ENCODE data around the gene DPY30.

Gene DPY30

DNA sequence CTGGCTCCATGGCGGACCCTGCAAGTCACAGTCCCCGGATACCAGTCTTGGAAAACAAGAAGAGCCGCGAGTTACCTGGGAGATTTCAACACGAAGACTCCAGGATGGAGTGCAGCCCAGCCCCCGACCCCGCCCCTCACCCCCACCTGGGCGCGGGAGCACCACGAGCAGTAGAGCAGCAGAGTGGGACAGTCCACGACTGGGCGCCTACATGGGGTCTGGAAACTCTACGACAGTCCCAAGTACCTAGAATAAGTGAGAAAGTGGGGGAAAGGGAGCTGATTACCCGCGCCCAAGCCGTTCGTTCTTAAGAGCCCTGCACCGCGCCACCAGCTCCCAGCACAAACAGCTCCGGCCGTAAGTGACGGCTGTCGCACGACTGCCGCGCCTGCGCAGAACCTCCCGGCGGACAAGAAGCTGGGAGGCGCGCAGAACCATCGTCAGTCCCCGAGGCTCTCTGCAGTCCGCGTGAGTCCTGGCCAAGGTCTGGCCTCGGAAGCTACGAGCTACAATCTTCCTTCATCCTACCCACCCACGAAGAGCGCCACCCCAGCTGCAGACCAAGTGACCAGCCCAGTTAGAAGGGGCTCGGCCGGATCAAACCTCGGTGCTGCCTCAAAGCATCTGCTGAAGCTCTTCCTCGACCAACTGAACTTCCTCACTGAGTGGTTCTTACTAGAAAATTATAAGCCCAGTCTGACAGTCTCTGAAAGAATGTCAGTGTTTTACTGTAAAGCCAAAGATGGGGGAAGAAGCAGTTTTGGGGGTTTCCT, at the start of gene DPY30:
TSS of gene DPY30 (minus strand) at position 359 of the 773 bp plus-strand sequence. CDS start at position 10, 349 bp downstream.
- Histone ChIP-seq H3K4me1 (ENCODE audit: control insufficient read depth in 5 of 5, insufficient read depth in 5 of 5, low read length in 5 of 5) (peaks cover 0 to 15% (median 12%) of the 10 kb centered on the region in 5 donors), H3K27ac (ENCODE audit: low read depth, low read length) (peak within 1 kb of the TSS; percentile 51), H3K27me3 (ENCODE audit: control insufficient read depth in 5 of 5, insufficient read depth in 4 of 5, low read length in 5 of 5) (no peaks in the 10 kb centered on the region), H3K4me3 (ENCODE audit: low read depth in 1 of 5, low read length in 5 of 5) (peak within 1 kb of the TSS; percentile 84 to 98 (median 88)), H3K36me3 (ENCODE audit: control insufficient read depth in 5 of 5, insufficient read depth in 5 of 5, low read length in 5 of 5) (peaks cover 0 to 4% (median 2%) of the 10 kb centered on the region in 5 donors), H3K9me3 (ENCODE audit: control insufficient read depth in 5 of 5, low read length in 5 of 5) (no peaks in the 10 kb centered on the region), H3K9ac (ENCODE audit: low read length in 5 of 5) (peak within 1 kb of the TSS; percentile 57 to 88 (median 72))

DNA sequence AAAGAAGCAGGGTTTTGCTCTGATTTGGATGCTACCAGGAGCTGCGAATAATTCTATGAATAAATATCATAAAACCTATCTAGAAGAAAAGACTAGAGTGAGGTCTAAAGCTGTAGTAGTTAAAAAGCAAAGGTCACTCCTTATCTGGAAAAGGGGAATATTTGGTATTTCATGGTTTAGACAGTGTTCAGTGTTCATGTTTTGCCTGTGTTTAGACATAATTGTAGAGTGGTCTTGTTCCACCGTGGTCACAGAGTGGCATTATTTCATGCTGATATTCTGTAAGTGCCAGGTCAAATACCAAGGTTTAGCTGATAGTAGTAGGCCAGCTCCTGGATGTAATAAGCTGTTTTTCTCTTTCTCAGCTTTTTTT, 34.5 kb upstream of the DPY30 start:
- H3K4me1 ChIP-seq (ENCODE audit: control insufficient read depth in 5 of 5, insufficient read depth in 5 of 5, low read length in 5 of 5) = no peaks in the 10 kb centered on the region
- H3K4me3 ChIP-seq (ENCODE audit: low read depth in 1 of 5, low read length in 5 of 5) = no peak overlapping the region
- peaks cover 0 to 2% (median 0%) of the 10 kb centered on the region in 5 donors for H3K36me3 ChIP-seq (ENCODE audit: control insufficient read depth in 5 of 5, insufficient read depth in 5 of 5, low read length in 5 of 5)
- H3K9me3 ChIP-seq (ENCODE audit: control insufficient read depth in 5 of 5, low read length in 5 of 5) = no peaks in the 10 kb centered on the region
- H3K27ac ChIP-seq (ENCODE audit: low read depth, low read length) = no peak overlapping the region
- no peaks in the 10 kb centered on the region for H3K27me3 ChIP-seq (ENCODE audit: control insufficient read depth in 5 of 5, insufficient read depth in 4 of 5, low read length in 5 of 5)
- no peak overlapping the region for H3K9ac ChIP-seq (ENCODE audit: low read length in 5 of 5)

DNA sequence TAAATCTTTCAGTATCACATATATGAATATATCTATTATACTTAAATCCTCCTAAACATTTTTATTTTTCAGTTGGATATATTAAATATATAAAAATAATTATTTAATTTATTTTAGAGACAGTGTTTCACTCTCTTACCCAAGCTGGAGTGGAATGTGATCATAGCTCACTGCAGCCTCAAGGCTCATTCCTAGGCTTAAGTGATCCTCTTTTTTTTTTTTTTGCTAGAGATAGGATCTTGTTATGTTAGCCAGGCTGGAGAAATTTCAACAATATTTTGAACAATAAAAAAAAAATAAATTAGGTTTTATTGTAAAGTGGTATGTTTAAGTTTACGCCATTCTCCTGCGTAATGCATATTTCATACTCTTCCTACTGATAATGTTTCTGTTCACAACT, 27.9 kb upstream of the DPY30 start:
- Histone ChIP-seq H3K27me3 (ENCODE audit: control insufficient read depth in 5 of 5, insufficient read depth in 4 of 5, low read length in 5 of 5) (no peaks in the 10 kb centered on the region), H3K9ac (ENCODE audit: low read length in 5 of 5) (no peak overlapping the region), H3K4me1 (ENCODE audit: control insufficient read depth in 5 of 5, insufficient read depth in 5 of 5, low read length in 5 of 5) (peaks cover 0 to 15% (median 9%) of the 10 kb centered on the region in 5 donors), H3K4me3 (ENCODE audit: low read depth in 1 of 5, low read length in 5 of 5) (no peak overlapping the region), H3K9me3 (ENCODE audit: control insufficient read depth in 5 of 5, low read length in 5 of 5) (no peaks in the 10 kb centered on the region), H3K36me3 (ENCODE audit: control insufficient read depth in 5 of 5, insufficient read depth in 5 of 5, low read length in 5 of 5) (peaks cover 0 to 2% (median 0%) of the 10 kb centered on the region in 5 donors), H3K27ac (ENCODE audit: low read depth, low read length) (no peak overlapping the region)

DNA sequence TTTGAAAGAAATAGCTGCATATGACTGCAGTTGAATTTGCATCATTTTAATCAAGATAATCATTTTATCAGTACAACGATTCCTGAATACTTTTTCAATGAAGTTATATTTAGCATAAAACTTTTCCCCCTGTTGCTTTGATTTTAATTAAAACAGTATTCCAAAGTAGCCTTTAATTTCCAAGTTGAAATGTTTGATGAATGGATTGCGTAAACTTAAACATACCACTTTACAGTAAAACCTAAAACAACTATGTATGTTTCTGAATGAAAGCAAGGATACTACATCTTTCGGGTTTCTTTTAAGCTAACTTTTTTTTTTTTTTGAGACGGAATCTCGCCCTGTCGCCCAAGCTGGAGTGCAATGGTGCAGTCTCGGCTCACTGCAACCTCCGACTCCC, 25.1 kb upstream of the DPY30 start:
- Histone ChIP-seq H3K27ac (ENCODE audit: low read depth, low read length) (peak overlapping the region; percentile 90), H3K9me3 (ENCODE audit: control insufficient read depth in 5 of 5, low read length in 5 of 5) (no peaks in the 10 kb centered on the region), H3K36me3 (ENCODE audit: control insufficient read depth in 5 of 5, insufficient read depth in 5 of 5, low read length in 5 of 5) (no peaks in the 10 kb centered on the region), H3K4me3 (ENCODE audit: low read depth in 1 of 5, low read length in 5 of 5) (peak overlapping the region; percentile 66 to 92 (median 85)), H3K9ac (ENCODE audit: low read length in 5 of 5) (peak overlapping the region; percentile 50 to 94 (median 71)), H3K4me1 (ENCODE audit: control insufficient read depth in 5 of 5, insufficient read depth in 5 of 5, low read length in 5 of 5) (peaks cover 0 to 23% (median 18%) of the 10 kb centered on the region in 5 donors), H3K27me3 (ENCODE audit: control insufficient read depth in 5 of 5, insufficient read depth in 4 of 5, low read length in 5 of 5) (no peaks in the 10 kb centered on the region)

DNA sequence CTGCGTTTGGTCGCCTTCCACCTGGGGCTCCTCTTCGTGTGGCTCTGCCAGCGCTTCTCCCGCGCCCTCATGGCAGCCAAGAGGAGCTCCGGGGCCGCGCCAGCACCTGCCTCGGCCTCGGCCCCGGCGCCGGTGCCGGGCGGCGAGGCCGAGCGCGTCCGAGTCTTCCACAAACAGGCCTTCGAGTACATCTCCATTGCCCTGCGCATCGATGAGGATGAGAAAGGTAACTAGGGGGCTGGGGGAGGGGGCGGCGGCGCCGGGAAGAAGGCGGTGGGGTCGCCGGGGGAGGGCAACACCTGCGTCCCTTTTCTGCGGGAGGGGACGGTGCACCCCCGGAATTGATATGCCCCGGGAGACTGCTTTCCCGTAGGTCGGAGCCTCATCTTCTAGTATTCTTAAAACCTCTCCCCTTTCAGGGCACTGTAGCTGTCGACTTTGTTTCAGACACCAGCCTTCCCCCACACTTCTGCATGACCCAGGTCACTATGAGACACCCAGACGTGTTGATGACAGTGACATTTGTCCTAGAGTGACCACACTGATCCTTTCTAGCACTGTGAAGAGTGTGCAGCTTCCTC, 24.5 kb upstream of the DPY30 start:
- Histone ChIP-seq H3K9me3 (ENCODE audit: control insufficient read depth in 5 of 5, low read length in 5 of 5) (no peaks in the 10 kb centered on the region), H3K27ac (ENCODE audit: low read depth, low read length) (peak overlapping the region; percentile 90), H3K36me3 (ENCODE audit: control insufficient read depth in 5 of 5, insufficient read depth in 5 of 5, low read length in 5 of 5) (no peaks in the 10 kb centered on the region), H3K9ac (ENCODE audit: low read length in 5 of 5) (peak overlapping the region; percentile 50 to 94 (median 71)), H3K4me3 (ENCODE audit: low read depth in 1 of 5, low read length in 5 of 5) (peak overlapping the region; percentile 66 to 92 (median 85)), H3K27me3 (ENCODE audit: control insufficient read depth in 5 of 5, insufficient read depth in 4 of 5, low read length in 5 of 5) (no peaks in the 10 kb centered on the region), H3K4me1 (ENCODE audit: control insufficient read depth in 5 of 5, insufficient read depth in 5 of 5, low read length in 5 of 5) (peaks cover 0 to 23% (median 18%) of the 10 kb centered on the region in 5 donors)

DNA sequence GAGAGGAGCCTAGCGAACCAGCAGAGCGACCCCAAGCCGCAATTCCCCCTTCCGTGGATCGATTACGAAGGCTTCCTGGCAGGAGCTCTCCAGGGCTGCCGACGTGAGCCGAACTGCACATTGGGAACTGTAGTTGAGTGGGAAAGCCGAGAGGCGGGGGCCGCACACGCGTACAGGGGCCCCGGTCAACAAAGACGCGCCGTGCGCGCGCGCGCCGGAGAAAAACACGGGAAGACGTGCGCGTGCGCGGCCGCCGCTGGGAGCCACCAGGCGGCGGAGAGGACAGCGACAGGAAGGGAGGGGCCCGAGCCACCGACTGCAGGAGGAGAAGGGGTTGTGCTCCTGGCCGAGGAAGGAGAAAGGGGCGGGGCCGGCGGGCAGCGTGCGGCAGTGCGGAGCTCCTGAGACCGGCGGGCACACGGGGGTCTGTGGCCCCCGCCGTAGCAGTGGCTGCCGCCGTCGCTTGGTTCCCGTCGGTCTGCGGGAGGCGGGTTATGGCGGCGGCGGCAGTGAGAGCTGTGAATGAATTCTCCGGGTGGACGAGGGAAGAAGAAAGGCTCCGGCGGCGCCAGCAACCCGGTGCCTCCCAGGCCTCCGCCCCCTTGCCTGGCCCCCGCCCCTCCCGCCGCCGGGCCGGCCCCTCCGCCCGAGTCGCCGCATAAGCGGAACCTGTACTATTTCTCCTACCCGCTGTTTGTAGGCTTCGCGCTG, 23.9 kb upstream of the DPY30 start, which contains the start of gene SPAST:
TSS of gene SPAST (plus strand) at position 247 of the 711 bp plus-strand sequence. CDS start at position 523, 276 bp downstream.
- peak within 1 kb of the TSS; percentile 50 to 94 (median 88) for H3K9ac ChIP-seq (ENCODE audit: low read length in 5 of 5)
- H3K27ac ChIP-seq (ENCODE audit: low read depth, low read length) = peak within 1 kb of the TSS; percentile 90
- no peaks in the 10 kb centered on the region for H3K36me3 ChIP-seq (ENCODE audit: control insufficient read depth in 5 of 5, insufficient read depth in 5 of 5, low read length in 5 of 5)
- H3K9me3 ChIP-seq (ENCODE audit: control insufficient read depth in 5 of 5, low read length in 5 of 5) = no peaks in the 10 kb centered on the region
- peaks cover 0 to 23% (median 18%) of the 10 kb centered on the region in 5 donors for H3K4me1 ChIP-seq (ENCODE audit: control insufficient read depth in 5 of 5, insufficient read depth in 5 of 5, low read length in 5 of 5)
- H3K27me3 ChIP-seq (ENCODE audit: control insufficient read depth in 5 of 5, insufficient read depth in 4 of 5, low read length in 5 of 5) = no peaks in the 10 kb centered on the region
- H3K4me3 ChIP-seq (ENCODE audit: low read depth in 1 of 5, low read length in 5 of 5) = peak within 1 kb of the TSS; percentile 66 to 92 (median 86)

DNA sequence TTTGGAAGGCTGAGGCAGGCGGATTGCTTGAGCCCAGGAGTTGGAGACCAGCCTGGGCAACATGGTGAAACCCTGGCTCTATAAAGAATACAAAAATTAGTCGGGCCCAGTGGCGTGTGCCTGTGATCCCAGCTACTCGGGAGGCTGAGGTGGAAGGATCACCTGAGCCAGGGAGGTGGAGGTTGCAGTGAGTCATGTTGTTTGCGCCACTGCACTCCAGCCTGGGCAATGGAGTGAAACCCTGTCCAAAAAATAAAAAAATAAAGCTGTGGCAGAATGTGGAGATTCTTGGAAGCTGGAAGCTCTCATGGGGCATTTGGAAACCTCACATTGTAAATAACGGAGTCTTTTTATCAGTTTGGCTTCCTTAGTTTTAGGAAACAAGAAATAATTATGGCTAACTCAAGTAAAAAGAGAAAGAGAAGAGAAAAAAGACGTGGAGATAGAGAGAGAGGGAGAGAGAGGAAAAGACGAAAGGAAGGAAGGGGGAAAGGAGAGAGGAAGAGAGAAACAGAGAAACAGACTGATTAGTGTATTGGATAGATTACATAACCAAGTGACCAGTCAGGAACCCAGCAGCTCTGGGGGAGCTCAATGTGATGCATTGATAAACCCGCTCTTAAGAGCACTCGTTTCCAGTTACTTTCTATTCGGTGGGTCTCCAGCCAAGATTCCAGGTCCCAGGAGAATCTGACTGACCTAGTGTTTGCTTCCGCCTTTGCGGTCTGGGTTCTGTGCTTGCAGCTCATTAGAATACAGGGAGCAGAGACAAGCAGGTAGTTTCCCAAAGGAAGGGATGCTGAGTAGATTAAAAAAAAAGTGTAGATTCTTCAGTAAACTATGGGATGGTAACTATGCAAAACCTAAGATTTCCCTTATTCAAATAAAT, 22.6 kb upstream of the DPY30 start:
- Histone ChIP-seq H3K9me3 (ENCODE audit: control insufficient read depth in 5 of 5, low read length in 5 of 5) (no peaks in the 10 kb centered on the region), H3K27me3 (ENCODE audit: control insufficient read depth in 5 of 5, insufficient read depth in 4 of 5, low read length in 5 of 5) (no peaks in the 10 kb centered on the region), H3K4me1 (ENCODE audit: control insufficient read depth in 5 of 5, insufficient read depth in 5 of 5, low read length in 5 of 5) (peaks cover 0 to 23% (median 18%) of the 10 kb centered on the region in 5 donors), H3K27ac (ENCODE audit: low read depth, low read length) (peak overlapping the region; percentile 90), H3K36me3 (ENCODE audit: control insufficient read depth in 5 of 5, insufficient read depth in 5 of 5, low read length in 5 of 5) (no peaks in the 10 kb centered on the region), H3K4me3 (ENCODE audit: low read depth in 1 of 5, low read length in 5 of 5) (peak overlapping the region; percentile 66 to 92 (median 86)), H3K9ac (ENCODE audit: low read length in 5 of 5) (peak overlapping the region; percentile 16 to 94 (median 88))

DNA sequence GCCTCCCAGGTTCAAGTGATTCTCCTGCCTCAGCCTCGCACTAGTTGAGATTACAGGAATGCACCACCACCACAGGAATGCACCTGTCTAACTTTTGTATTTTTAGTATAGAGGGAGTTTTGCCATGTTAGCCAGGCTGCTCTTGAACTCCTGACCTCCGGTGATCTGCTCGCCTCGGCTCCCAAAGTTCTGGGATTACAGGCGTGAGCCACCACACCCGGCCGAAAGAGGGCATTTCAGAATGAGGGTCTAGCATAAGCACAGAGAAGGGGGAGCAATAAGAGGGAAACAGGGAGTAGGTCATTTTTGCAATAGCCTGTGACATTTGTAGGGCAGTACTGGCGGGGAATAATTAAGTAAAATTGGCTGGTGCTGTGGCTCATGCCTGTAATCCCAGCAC, 21.8 kb upstream of the DPY30 start:
- H3K4me1 ChIP-seq (ENCODE audit: control insufficient read depth in 5 of 5, insufficient read depth in 5 of 5, low read length in 5 of 5) = peaks cover 0 to 23% (median 18%) of the 10 kb centered on the region in 5 donors
- peak overlapping the region; percentile 90 for H3K27ac ChIP-seq (ENCODE audit: low read depth, low read length)
- no peaks in the 10 kb centered on the region for H3K9me3 ChIP-seq (ENCODE audit: control insufficient read depth in 5 of 5, low read length in 5 of 5)

DNA sequence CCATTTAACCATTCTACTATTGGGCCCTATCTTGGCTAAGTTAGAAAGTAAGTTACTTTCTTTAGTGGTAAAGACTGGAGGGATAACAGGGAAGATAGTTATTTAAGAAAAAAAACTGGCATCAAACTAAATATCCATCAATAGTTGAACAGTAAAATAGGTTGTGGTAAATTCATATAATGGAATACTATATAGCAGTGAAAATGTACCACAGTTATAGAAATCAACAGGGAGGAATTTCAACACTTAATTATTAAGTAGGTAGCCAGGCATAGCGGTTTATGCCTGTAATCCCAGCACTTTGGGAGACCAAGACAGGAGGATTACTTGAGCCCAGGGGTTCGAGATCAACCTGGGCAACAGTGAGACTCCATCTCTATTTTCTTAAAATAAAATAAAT, 20.7 kb upstream of the DPY30 start:
- no peak overlapping the region for H3K9ac ChIP-seq (ENCODE audit: low read length in 5 of 5)
- no peak overlapping the region for H3K4me3 ChIP-seq (ENCODE audit: low read depth in 1 of 5, low read length in 5 of 5)
- no peaks in the 10 kb centered on the region for H3K36me3 ChIP-seq (ENCODE audit: control insufficient read depth in 5 of 5, insufficient read depth in 5 of 5, low read length in 5 of 5)
- peaks cover 0 to 22% (median 18%) of the 10 kb centered on the region in 5 donors for H3K4me1 ChIP-seq (ENCODE audit: control insufficient read depth in 5 of 5, insufficient read depth in 5 of 5, low read length in 5 of 5)
- H3K27me3 ChIP-seq (ENCODE audit: control insufficient read depth in 5 of 5, insufficient read depth in 4 of 5, low read length in 5 of 5) = no peaks in the 10 kb centered on the region
- H3K27ac ChIP-seq (ENCODE audit: low read depth, low read length) = no peak overlapping the region
- no peaks in the 10 kb centered on the region for H3K9me3 ChIP-seq (ENCODE audit: control insufficient read depth in 5 of 5, low read length in 5 of 5)

More for the DNA sequence above, 21.8 kb upstream of the DPY30 start:
- Histone ChIP-seq H3K36me3 (ENCODE audit: control insufficient read depth in 5 of 5, insufficient read depth in 5 of 5, low read length in 5 of 5) (no peaks in the 10 kb centered on the region), H3K4me3 (ENCODE audit: low read depth in 1 of 5, low read length in 5 of 5) (no peak overlapping the region), H3K27me3 (ENCODE audit: control insufficient read depth in 5 of 5, insufficient read depth in 4 of 5, low read length in 5 of 5) (no peaks in the 10 kb centered on the region), H3K9ac (ENCODE audit: low read length in 5 of 5) (no peak overlapping the region)

Data from subcutaneous abdominal adipose tissue (tissue), 5 donors.